Activated CD8-positive, alpha-beta memory T cell treated with anti-CD3 and anti-CD28 coated beads for 24 hours (primary cell): ENCODE data around the gene POLR3A.

Experiments used
- DNase-seq: peaks from one replicate; pipeline ENCODE4 v3.0.0-alpha.2; 2020

Gene POLR3A

DNA sequence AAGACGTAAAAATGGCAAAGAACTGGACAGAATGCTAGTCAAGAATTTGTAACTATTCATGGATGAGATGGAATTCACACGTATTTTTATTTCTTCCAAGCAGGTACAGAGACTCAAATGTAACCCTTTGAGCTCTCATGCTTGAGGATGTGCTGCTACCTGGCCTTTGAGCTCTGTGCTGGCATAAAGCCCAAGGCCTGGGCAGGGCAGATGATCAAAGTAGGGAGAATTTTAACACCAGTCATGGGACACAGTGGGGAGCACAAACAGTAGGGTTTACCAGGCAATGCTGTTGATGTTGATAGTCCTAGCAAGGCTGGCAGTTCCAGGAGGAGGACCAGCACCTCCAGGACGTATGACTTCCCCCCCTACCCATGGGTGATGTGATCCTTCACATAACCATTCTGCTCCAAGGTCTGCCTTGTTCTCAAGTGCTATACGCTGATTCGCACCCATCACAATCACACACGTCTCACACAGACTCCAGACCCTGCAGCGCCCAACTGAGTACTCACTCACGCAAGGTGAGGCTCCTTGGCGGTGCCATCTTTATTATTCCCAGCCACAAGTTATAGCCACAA lies 54.1 kb downstream of the POLR3A start:
- no peak for DNase-seq

DNA sequence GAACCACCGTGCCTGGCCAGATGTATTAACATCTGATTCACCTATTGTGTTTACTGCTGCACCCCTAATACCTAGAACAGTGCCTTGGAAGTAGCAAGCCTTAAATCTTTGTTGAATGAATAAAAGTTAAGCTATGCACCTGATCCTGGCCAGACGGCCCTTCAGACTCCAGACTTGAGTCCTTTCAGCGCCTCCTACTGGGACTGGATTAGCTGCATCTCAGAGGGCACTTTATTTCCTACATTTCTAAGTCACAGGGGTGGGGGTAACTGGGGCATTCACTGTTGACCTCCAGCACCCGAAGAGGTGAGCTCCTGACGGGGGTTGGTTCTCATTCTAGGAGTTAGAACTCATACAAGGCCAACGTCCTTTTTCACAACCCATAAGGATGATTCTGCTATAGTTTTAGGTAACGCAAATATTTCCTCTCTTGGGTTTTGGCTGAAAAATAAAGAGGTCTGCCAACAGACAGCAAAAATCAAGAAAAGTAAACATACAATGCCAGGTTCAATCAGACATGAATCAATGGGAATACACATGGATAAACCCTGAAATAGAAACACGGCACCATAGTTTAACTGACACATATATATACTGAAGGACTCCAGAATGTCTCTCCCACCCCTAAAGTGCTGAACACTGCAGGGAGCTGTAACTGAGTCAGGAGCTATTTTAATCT lies 54.8 kb downstream of the POLR3A start:
- no peak for DNase-seq

DNA sequence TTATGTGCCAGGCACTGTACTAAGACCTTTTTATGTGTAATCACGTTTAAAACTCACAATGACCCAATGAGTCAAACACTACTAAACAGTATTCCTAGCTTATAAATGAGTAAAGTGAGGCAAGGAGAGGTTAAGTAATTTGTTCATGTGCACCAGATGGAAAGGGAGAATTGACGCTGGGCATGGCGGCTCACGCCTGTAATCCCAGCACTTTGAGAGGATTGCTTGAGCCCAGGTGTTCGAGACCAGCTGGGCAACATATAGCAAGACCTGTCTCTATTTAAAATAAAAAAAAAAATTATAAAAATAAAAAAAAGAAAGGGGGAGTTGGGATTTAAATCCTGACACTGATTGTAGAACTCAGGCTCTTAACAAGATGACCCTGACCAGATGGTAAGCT lies 56.0 kb downstream of the POLR3A start:
- no peak for DNase-seq

DNA sequence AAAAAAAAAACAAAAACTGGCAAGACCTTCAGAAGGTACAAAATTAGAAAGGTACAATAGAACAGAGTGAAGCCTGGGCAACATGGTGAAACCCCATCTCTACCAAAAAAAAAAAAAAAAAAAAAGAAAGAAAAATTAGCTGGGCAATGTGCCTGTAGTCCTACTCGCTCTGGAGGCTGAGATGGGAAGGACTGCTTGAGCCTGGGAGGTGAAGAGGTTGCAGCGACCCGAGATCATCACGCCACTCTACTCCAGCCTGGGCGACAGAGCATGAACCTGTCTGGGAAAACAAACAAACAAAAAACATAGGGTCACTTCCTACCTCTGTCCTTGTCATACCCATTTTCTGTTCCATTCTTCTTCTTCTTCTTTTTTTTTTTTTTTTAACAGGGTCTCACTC lies 57.2 kb downstream of the POLR3A start:
- no peak for DNase-seq

DNA sequence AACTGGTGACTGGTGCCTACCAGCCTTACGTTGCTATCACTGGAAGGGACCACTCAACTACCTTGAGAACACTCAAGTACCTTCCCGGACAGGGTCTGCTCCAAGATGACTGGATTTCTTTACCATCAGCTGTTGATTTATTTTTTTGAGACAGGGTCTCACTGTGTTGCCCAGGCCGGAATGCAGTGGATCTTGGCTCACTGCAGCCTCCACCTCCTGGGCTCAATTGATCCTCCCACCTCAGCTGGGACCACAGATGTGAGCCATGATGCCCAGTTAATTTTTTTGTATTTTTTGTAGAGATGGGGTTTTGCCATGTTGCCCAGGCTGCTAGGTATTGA lies 57.5 kb downstream of the POLR3A start:
- DNase-seq, result no peak

DNA sequence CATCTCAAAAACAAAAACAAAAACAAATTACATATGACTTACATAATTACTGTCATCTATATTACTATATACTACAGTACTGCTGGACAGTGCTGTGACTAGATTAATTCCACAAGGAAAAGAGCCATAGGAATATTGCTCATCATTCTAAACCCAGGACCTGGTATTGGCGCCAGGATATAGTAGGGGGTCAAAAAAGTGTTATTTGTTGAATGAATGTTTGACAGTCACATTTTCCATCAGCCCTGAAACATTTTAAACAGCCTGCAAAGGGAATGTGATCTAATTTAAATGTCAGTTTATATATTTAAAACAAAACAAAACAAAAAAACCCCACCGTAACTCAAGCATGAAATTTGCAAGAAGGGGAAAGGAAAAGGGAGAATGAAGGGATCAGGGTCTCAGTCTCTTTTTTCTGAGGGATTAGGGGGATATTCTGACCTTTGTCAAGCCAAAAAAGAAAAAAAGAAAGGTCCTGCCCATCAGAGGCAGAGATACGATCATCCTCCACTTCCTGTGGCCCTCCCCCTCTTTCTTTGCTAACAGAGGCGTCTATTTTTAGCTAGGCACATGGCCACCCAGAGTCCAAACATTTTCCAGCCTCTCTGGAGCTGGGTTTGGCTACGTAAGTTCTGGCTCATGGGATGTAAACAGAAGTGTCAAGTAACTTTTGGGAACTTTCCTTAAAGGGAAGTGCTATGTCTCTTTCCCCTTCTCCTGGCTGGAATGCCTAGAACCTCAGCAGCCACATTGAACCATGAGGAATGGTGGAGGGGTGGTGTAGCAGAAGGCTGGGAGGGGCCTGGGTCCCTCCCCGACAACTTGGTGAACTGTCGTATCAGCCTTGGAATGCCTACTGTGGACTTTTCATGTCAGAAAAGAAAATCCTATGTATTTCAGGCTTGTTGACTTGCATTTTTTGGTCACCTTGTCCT lies 58.2 kb downstream of the POLR3A start:
- DNase-seq, result no peak

DNA sequence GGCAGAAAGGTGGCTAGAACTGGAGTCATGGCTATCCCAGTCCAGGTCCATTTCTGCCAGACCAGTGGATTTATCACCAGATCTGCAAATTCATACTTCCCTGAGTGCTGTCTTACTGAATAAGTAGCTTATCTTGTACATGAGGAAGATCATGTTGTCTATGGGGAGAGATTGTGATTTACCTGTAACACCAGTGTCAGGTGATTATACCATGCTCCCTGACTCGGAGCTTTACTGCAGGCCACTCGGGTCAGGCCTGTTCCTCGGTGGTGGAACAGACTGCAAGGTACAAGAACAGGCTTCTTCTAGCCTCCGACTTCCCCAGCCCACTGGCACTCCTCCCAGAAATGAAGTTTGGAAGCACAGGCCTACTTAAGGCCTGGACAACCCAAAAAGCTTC lies 60.2 kb downstream of the POLR3A start:
- DNase-seq, result no peak

DNA sequence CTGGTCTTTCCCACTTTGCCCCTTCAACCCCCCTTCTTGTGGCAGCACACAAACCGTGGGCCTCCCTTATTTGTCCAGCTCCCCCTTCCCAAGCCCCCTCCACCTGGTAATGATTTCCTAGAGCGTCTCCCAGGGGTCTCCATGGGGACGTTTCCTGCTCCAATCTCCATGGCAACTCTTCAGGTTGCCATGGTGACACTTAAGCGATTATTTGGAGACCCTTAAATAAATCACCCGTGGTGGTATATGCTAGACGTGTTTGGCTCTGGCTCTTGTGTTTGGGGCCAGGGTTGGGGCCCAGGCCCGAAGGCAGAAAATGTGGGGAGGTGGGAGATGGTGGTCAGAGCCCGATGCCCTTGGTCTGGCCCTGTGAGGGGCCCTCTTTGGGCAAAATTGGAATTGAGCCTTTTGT lies 61.7 kb downstream of the POLR3A start:
- no peak for DNase-seq

DNA sequence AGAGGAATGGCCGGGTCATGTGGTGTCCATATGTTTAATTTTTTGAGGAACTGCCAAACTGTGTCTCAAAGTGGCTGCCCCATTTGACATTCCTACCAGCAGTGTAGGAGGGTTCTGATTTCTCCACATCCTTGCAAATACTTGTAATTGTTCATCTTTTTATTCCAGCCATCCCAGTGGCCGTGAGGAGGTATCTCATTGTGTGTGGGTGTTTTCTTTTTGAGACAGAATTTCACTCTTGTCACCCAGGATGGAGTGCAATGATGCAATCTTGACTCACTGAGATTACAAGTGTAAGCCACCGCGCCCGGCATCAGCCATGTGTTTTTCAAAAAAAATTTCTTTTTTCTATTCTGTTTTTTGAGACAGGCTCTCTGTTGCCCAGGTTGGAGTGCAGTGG lies 64.0 kb downstream of the POLR3A start:
- no peak for DNase-seq

DNA sequence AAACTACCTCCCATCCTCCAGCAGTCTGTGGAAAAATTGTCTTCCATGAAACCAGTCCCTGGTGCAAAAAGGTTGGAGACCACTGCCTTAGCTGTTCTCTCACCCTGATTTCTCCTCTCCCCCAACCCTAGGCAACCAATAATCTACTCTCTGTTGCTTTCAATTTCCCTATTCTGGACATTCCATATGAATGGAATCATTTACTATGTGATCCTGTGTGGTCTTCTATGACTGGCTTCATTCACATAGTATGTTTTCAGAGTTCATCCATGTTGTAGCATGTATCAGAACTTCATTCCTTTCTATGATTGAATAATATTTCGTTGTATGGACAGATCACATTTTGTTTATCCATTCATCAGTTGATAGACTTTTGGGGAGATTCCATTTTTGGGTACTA lies 64.5 kb downstream of the POLR3A start:
- no peak for DNase-seq

DNA sequence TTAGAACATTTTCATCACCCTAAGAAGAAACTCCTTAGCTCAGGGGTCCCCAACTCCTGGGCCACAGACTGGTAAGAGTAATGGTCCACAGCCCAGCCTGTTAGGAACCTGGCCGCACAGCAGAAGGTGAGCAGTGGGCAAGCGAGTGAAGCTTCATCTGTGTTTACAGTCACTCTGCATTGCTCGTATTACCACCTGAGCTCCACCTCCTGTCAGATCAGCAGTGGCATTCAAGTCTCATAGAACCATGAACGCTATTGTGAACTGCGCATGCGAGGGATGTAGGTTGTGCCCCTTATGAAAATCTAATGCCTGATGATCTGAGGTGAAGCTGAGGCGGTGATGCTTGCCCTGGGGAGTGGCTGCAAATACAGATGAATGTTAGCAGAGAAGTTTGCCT lies 65.4 kb downstream of the POLR3A start:
- no peak for DNase-seq

DNA sequence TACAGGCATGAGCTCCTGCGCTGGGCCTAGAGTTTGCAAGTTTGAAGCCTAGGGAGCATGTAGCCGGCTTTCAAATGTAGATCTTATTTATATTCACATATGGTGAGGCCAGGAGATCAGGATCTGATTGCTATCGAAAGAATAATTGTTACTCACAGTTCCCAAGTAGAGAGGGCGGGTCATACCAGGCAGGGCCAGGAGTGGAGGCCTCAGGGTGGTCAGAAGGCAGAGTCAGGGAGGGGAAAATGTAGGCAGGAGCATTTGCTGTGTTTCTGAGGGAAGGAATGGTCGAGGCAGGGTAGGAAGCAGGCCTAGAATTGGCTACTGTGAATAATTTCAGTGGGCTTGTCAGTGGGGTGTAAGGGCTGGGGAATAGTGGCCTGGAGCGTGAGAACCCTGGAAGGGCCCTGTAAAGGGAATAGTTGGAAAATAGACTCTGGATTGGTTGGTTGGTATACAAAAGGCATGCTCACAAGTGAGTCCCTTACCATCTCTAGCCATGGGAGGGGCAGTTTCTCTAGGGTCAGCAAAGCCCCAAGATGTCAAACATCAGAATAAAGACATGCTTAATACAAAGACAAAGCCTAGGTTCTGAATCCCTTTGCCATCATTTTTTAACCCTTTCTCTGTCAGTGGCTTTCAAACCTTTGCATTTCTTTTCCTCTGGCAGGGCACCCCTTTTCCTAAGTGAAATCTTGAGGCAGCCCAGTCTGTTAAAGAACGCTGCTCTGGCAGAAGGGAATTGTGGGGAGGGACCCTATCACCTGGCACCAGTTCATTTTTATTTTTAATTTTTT lies 66.8 kb downstream of the POLR3A start:
- DNase-seq, result no peak

DNA sequence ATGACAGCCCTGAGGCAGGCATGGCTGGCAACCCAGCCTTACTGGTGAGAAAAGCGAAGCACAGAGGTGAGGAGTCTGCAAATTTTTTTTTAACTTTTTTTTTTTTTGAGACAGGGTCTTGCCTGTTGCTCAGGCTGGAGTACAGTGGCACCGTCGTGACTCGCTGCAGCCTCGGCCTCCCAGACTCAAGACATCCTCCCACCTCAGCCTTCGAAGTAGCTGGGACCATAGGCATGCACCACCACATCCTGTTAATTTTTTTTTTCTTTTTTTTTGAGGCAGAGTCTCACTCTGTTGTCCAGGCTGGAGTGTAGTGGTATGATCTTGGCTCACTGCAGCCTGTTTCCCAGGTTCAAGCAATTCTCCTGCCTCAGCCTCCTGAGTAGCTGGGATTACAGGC lies 67.6 kb downstream of the POLR3A start:
- no peak for DNase-seq

DNA sequence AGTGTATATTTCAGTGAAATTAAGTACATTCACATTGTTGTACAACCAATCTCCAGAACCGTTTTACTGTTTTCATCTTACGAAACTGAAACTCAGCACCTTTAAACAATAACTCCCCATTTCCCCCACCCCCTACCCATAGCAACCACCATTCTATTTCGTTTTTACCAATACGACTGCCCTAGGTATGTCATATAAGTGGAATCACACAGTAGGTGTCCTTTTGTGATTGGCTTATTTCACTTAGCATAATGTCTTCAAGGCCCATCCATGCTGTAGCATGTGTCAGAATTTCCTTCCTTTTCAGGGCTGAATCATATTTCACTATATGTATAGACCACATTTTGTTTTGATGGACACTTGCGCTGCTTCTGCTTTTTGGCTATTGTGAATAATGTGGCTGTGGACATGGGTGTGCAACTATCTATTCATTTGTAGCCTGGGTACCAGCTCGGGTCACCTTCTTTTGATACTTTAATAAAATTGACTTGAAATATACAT lies 68.4 kb downstream of the POLR3A start:
- DNase-seq, result no peak

DNA sequence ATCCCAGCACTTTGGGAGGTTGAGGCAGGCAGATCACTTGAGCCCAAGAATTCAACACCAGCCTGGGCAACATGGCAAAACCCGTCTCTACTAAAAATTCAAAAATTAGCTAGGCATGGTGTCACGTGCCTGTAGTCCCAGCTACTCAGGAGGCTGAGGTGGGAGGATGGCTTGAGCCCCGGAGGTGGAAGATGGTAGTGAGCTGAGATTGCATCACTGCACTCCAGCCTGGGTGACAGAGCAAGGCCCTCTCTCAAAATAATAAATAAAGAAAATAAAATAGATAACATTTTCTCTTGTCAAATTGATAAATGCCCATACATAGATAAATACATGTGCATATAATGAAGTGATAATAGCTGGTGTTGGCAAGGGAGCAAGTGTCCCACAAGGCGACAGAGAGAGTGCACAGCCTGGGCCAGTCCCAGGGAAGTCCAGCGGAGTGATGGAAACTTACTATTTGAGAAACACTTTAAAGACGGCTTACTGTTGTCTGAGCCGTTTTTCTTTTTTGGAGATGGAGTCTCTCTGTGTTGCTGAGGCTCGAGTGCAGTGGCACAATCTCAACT lies 69.3 kb downstream of the POLR3A start:
- DNase-seq, result no peak

DNA sequence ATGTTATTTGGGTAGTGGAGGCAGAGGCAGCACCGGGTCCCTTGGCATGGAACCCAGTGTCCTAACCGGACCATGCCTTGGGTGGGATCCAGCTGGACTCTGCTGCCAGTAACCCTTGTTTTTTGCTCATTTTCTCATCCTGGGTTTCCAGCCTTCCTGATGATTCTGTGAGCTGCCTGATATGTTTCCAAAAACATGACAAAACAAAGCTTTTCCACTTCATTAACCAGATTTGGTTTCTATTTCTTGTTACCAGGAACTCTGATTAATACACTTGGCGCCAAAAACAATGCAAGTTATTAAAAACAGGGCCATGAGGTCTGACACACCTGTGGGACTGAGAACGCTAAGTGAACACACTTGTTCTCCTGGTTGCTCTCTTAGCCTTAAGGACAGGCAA lies 69.9 kb downstream of the POLR3A start:
- no peak for DNase-seq

DNA sequence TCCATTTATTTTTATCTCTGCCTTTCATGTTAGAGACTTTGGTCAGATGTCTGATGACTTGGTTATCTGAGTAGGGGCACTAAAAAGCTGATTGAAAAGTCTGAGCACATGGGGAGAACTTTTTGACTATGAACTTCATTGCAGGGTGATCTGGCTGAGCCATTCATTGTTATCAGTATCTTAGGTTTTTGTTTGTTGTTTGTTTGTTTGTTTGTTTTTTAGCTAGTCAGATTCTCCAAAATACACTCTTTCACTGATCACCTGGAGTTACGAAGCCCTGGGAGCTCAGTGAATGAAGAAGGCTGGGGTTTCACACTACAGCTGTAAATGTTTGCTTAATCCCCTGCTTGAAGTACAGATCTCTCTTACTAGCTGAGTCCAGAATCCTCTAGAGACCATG lies 74.2 kb downstream of the POLR3A start:
- no peak for DNase-seq

DNA sequence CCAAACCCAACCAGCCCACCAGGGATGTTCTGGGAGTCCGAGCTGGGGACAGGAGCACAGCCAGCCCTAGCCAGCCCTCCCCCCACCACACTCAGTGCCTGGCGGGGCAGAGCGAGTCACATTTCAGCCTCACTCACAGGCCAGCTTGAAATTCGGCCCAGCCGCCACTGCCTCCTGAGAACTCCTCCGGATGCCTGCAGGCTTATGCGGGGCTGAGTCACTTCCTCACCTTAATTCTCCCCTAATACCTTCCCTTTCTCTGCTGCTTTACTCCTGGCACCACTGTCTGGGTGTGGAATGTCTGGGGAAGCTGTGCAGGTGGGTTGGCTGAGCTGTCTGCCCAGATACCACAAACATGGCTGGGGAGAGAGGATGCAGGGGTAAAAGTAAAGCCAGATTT lies 80.1 kb downstream of the POLR3A start:
- no peak for DNase-seq

DNA sequence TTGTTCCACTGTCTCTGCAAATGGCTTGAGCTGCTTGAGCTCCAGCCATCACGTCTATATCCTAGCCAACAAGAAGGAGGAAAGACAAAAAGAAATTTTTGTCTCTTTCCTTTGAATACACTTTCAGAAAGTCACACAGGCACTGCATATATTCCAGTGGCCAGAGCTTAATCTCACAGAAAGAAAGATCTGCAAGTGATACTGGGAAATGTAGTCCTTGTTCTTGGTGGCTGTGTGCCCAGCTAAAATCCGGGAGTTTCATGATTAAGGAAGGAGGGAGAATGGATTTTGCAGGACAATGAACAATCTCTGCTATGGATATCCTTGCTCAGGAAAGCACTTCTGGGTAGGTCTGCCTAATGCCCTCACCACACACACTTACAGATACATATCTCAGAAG lies 83.2 kb downstream of the POLR3A start:
- DNase-seq, result no peak

DNA sequence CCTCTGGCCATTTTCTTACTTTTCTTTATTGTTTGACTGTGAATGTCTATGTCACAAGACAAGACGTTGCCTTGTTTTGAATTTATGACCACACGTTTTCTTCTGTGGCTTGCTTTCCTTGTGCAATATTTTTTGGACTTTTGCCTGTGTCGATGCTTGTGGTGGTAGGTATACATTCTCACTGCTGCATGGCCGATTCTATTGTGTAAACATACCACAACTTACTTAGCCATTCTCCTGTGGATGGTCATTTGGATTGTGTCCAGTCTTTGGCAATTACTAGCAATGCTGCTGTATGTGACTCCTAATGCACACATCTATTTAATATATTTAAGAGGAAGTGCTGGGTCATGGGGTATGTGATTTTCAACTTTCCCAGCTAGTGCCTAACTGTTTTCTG lies 84.8 kb downstream of the POLR3A start:
- DNase-seq, result no peak

DNA sequence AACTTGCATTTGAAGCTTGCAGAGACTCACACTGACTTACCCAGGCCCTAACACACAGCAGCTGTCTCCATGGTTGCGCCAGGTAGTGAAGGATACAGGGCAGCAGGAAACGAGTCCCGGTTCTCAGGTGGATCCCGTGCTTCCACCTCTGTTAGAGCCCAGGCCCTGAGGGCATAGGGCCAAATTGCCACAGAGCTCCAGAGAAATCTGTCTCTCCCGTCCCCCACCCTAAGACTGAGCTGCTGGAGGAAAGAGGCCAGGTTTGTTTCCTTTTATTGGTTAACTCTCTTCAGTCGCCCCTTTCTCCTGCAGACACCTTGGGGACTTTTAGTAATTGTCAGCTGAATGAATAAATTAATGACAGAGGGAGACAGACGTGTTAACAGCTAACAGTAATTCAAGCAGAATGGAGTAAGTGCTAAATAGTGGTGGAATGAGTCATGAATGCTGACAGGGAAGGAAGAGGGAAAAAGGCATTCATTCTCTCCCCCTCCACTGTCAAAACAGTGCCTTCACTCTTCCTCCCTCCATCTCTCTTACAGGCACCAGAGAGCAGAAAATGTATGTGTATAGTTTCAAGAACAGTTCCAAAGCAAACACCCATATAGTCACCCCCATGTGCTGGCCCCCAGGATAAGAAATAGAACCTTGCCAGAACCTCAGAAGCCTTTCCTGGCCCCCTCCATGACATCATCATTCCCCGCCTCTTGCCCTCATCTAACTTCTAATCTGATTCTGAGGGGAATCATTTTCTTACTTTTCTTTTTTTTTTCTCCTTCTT lies 86.0 kb downstream of the POLR3A start:
- DNase-seq, result no peak

DNA sequence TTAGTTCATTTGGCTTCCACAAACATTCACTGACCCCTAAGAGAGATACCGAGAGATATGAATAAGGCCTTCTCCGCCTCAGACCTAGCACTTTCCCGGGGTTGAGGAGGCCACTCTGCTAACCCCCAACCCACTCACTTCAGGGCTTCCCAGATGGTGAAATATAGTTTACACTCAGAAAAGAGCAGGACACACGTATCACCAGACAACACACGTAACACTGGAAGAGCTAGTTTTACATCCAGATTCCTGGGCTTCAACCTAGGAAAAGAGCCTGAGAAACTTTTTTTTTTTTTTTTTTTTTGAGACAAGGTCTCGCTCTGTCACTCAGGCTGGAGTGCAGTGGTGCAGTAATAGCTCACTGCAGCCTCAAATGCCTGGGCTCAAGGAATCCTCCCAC lies 87.5 kb downstream of the POLR3A start:
- no peak for DNase-seq
